Esophagus muscularis mucosa (tissue), 2 donors: Measurements from ENCODE around the gene SLTM.

Experiments used
- POLR2A ChIP-seq: fragments of 450-650 bp; IDR thresholded peaks from one replicate; pipeline ENCODE4 v1.6.1; 2017; ENCODE audit warnings: antibody characterized with exemption, moderate library complexity, mild to moderate bottlenecking, low read depth
- POLR2AphosphoS5 ChIP-seq, 2 donors: sonication (generic); formaldehyde crosslinking; IDR thresholded peaks; one replicate each; pipeline ENCODE4 v1.6.1; 2017; ENCODE audit warnings: antibody characterized with exemption in 2 of 2

GRCh38 chr15:58957101-58957973 lies 23.9 kb upstream of the SLTM start:
- TF ChIP-seq POLR2A (no peak), POLR2AphosphoS5 (IDR thresholded peaks at IDR 0.05) (no peak)
